ENCODE measurements around the gene ZNF213.

Gene ZNF213

GRCh38 chr16:3145151-3145550 is 10.3 kb downstream of the ZNF213 start:
- TF ChIP-seq OSR1 (CRISPR knock-in tag; IDR thresholded peaks at IDR 0.05), result no peak
- TF ChIP-seq ESRRG (CRISPR knock-in tag; IDR thresholded peaks at IDR 0.05), result no peak
- no peak for TF ChIP-seq POU6F1 (CRISPR knock-in tag; IDR thresholded peaks at IDR 0.05; ENCODE audit: borderline replicate concordance, low read depth)
- TF ChIP-seq ZC3H10 (CRISPR knock-in tag; IDR thresholded peaks at IDR 0.05), result no peak
- TF ChIP-seq ZNF565 (CRISPR knock-in tag; conservative IDR thresholded peaks at IDR 0.05; ENCODE audit: low read depth), result no peak
- no peak for TF ChIP-seq CSRNP3 (CRISPR knock-in tag; IDR thresholded peaks at IDR 0.05)
- no peak for TF ChIP-seq PATZ1 (CRISPR knock-in tag; IDR thresholded peaks at IDR 0.05; ENCODE audit: borderline replicate concordance)
- TF ChIP-seq ZFP3 (CRISPR knock-in tag; IDR thresholded peaks at IDR 0.05), result no peak
- TF ChIP-seq ZNF8 (CRISPR knock-in tag; IDR thresholded peaks at IDR 0.05), result no peak
- TF ChIP-seq TCF4 (CRISPR knock-in tag; IDR thresholded peaks at IDR 0.05; ENCODE audit: borderline replicate concordance), result no peak
- TF ChIP-seq GLIS3 (CRISPR knock-in tag; IDR thresholded peaks at IDR 0.05), result no peak
- no peak for TF ChIP-seq RARB (CRISPR knock-in tag; IDR thresholded peaks at IDR 0.05)
- no peak for ATAC-seq

- TF ChIP-seq BACH2 (CRISPR knock-in tag; IDR thresholded peaks at IDR 0.05; ENCODE audit: borderline replicate concordance) (no peak), TCF4 (CRISPR knock-in tag; IDR thresholded peaks at IDR 0.05; ENCODE audit: borderline replicate concordance) (no peak), ESRRG (CRISPR knock-in tag; IDR thresholded peaks at IDR 0.05) (no peak), PPARA (CRISPR knock-in tag; IDR thresholded peaks at IDR 0.05; ENCODE audit: borderline replicate concordance) (no peak), POU6F1 (CRISPR knock-in tag; IDR thresholded peaks at IDR 0.05; ENCODE audit: borderline replicate concordance, low read depth) (no peak), TSHZ2 (CRISPR knock-in tag; IDR thresholded peaks at IDR 0.05) (no peak), CSRNP3 (CRISPR knock-in tag; IDR thresholded peaks at IDR 0.05) (no peak), CSDC2 (CRISPR knock-in tag; IDR thresholded peaks at IDR 0.05) (no peak), ZFP30 (CRISPR knock-in tag; IDR thresholded peaks at IDR 0.05) (no peak), ZFP3 (CRISPR knock-in tag; IDR thresholded peaks at IDR 0.05) (no peak), SNAI2 (CRISPR knock-in tag; IDR thresholded peaks at IDR 0.05) (no peak), ZNF70 (CRISPR knock-in tag; IDR thresholded peaks at IDR 0.05) (no peak), CREB5 (CRISPR knock-in tag; IDR thresholded peaks at IDR 0.05; ENCODE audit: low read depth) (no peak), ZNF8 (CRISPR knock-in tag; IDR thresholded peaks at IDR 0.05) (no peak), RARB (CRISPR knock-in tag; IDR thresholded peaks at IDR 0.05) (no peak), ZNF565 (CRISPR knock-in tag; conservative IDR thresholded peaks at IDR 0.05; ENCODE audit: low read depth) (no peak), PATZ1 (CRISPR knock-in tag; IDR thresholded peaks at IDR 0.05; ENCODE audit: borderline replicate concordance) (no peak), ZC3H10 (CRISPR knock-in tag; IDR thresholded peaks at IDR 0.05) (no peak), ISL1 (CRISPR knock-in tag; IDR thresholded peaks at IDR 0.05) (no peak)
Observed at GRCh38 chr16:3145660-3146059, 10.8 kb downstream of the ZNF213 start.

More at GRCh38 chr16:3145660-3146059, 10.8 kb downstream of the ZNF213 start:
- ATAC-seq, result no peak
